Thyroid gland (tissue), 4 donors: ENCODE measurements around the gene MRPS11. TPM values are rescaled to one million over a fixed set of nuclear protein-coding genes. Genes with fewer than 3 reads are reported as not detected.

Experiments used
- DNase-seq, 2 donors: peaks; one replicate each; pipeline ENCODE4 v3.0.0-alpha.2; 2019
- H3K27ac ChIP-seq, 3 donors: fragments of 200-600 bp; sonication (generic); 1 replicate in 2 of 3; 2 replicates in 1 of 3; pipeline ENCODE4 v1.5.1; 2016 to 2019; ENCODE audit warnings: mild to moderate bottlenecking in 1 of 3, moderate library complexity in 1 of 3
- H3K27me3 ChIP-seq: fragments of 200-600 bp; sonication (generic); one replicate; pipeline ENCODE4 v1.5.1; 2019
- H3K36me3 ChIP-seq, 2 donors: fragments of 200-600 bp; sonication (generic); one replicate each; pipeline ENCODE4 v1.5.1; 2016 to 2019
- H3K4me1 ChIP-seq, 2 donors: fragments of 200-600 bp; sonication (generic); one replicate each; pipeline ENCODE4 v1.5.1; 2017 to 2019
- H3K4me3 ChIP-seq, 3 donors: fragments of 200-600 bp; sonication (generic); replicated peaks in 1 of 3; 1 replicate in 2 of 3; 2 replicates in 1 of 3; pipeline ENCODE4 v1.5.1; 2016; ENCODE audit warnings: mild to moderate bottlenecking in 1 of 3
- H3K9me3 ChIP-seq: fragments of 200-600 bp; sonication (generic); one replicate; pipeline ENCODE4 v1.5.1; 2017
- POLR2A ChIP-seq, 2 donors: fragments of 450-650 bp; IDR thresholded peaks; one replicate each; pipeline ENCODE4 v1.6.1; 2017; ENCODE audit warnings: antibody characterized with exemption in 2 of 2, mild to moderate bottlenecking in 2 of 2, moderate library complexity in 1 of 2
- WGBS, 2 donors: methylation state at CpG; one replicate each; pipeline ENCODE4 v1.1.5; 2017; 5-methylcytosine and 5-hydroxymethylcytosine counted together
- intact Hi-C: fragments of 100-400 bp; cut with DNase I; formaldehyde crosslinking; loops from one replicate; pipeline ENCODE4 v1.15.1; 2023
- total RNA-seq, 4 donors: library from RNA; depleted of rRNA; stranded (reverse); fragments of >200 nt; gene quantifications; one replicate each; pipeline ENCODE4 v1.2.3, GENCODE V29; 2016
- TF ChIP-seq, protein P1 (sequence below), 6 experiments: fragments of 200-600 bp in 3 of 6; fragments of 450-650 bp in 3 of 6; sonication (generic) in 3 of 6; IDR thresholded peaks; one replicate each; pipeline ENCODE4 v1.5.1; 2016 to 2019; ENCODE audit warnings: antibody characterized with exemption in 6 of 6, mild to moderate bottlenecking in 2 of 6, inconsistent platforms in 1 of 6, moderate library complexity in 1 of 6

The MRPS11 gene
- total RNA-seq, 4 donors from 2014 or later, result 44.2 to 95.3 (median 65.0) TPM

DNA sequence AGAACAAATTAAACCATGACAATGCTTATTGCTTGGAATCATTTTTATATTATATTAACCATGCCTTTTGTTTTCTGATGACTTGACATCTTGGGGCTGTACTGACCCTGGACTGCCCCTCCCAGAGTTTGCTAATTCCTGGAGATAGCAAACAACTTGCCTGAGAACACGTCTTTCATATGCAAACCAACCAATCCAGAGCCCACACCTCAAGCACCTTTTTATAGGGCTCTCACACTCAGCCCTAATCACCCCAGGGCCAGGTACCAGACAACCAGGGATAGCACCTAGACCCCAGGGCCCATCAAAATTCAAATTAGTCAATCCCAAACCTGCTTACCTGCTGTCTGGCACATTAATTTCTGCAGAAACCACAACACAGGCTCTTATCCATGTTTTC is 36.9 kb downstream of the MRPS11 start:
- 89 to 96% methylated on average over 1 of the region's 1 CpG for WGBS, 2 donors
- Histone ChIP-seq H3K27me3 (no peaks in the 10 kb centered on the region), H3K4me3 (no peak overlapping the region), H3K27ac (no peak overlapping the region), H3K36me3 (no peaks in the 10 kb centered on the region), H3K9me3 (no peaks in the 10 kb centered on the region), H3K4me1 (no peaks in the 10 kb centered on the region)
- intact Hi-C loops, result no loop called here
- no peak for DNase-seq
- TF ChIP-seq, protein P1, sequence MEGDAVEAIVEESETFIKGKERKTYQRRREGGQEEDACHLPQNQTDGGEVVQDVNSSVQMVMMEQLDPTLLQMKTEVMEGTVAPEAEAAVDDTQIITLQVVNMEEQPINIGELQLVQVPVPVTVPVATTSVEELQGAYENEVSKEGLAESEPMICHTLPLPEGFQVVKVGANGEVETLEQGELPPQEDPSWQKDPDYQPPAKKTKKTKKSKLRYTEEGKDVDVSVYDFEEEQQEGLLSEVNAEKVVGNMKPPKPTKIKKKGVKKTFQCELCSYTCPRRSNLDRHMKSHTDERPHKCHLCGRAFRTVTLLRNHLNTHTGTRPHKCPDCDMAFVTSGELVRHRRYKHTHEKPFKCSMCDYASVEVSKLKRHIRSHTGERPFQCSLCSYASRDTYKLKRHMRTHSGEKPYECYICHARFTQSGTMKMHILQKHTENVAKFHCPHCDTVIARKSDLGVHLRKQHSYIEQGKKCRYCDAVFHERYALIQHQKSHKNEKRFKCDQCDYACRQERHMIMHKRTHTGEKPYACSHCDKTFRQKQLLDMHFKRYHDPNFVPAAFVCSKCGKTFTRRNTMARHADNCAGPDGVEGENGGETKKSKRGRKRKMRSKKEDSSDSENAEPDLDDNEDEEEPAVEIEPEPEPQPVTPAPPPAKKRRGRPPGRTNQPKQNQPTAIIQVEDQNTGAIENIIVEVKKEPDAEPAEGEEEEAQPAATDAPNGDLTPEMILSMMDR (IDR thresholded peaks at IDR 0.05), result no peak
- TF ChIP-seq POLR2A (IDR thresholded peaks at IDR 0.05), result no peak

- intact Hi-C loops, result no loop called here
- Histone ChIP-seq H3K4me1 (no peaks in the 10 kb centered on the region), H3K36me3 (peaks cover 0 to 2% of the 10 kb centered on the region in 2 donors), H3K27me3 (no peaks in the 10 kb centered on the region), H3K9me3 (no peaks in the 10 kb centered on the region), H3K27ac (no peak overlapping the region), H3K4me3 (no peak overlapping the region)
- TF ChIP-seq POLR2A (IDR thresholded peaks at IDR 0.05), result no peak
- TF ChIP-seq, protein P1 (IDR thresholded peaks at IDR 0.05), result no peak
- WGBS, 2 donors, result 92 to 100% methylated on average over 2 of the region's 2 CpGs
- DNase-seq, result no peak
Observed at GRCh38 chr15:88505721-88506120, 38.2 kb downstream of the MRPS11 start.

DNA sequence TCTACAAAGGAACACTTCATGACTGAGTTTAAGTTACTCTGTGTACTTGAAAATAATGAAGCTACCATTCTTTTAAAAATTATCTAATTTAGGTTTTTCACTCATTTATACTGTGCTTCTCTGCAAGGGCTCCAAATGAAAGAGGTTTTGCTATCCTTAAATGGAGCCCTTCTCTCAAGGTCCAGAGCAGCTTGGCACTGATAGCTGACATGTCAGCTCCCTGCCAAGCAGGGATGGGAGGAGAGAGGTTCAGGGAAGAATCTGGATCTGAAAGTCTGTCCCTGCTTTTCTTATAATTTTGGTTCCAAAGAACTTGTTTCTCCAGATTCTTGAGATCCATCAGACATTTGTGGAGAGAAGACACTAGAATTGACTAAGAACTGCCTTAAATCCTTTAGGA is 39.1 kb downstream of the MRPS11 start:
- DNase-seq, result no peak
- no peaks in the 10 kb centered on the region for H3K9me3 ChIP-seq
- intact Hi-C loops, result no loop called here
- no peaks in the 10 kb centered on the region for H3K27me3 ChIP-seq
- H3K4me3 ChIP-seq, result no peak overlapping the region
- H3K27ac ChIP-seq, result no peak overlapping the region
- no peaks in the 10 kb centered on the region for H3K4me1 ChIP-seq
- peaks cover 0 to 9% of the 10 kb centered on the region in 2 donors for H3K36me3 ChIP-seq
- TF ChIP-seq POLR2A (IDR thresholded peaks at IDR 0.05), result no peak
- TF ChIP-seq, protein P1 (IDR thresholded peaks at IDR 0.05), result no peak

- Histone ChIP-seq H3K9me3 (no peaks in the 10 kb centered on the region), H3K27me3 (no peaks in the 10 kb centered on the region), H3K4me1 (no peaks in the 10 kb centered on the region), H3K36me3 (peaks cover 0 to 9% of the 10 kb centered on the region in 2 donors), H3K4me3 (no peak overlapping the region), H3K27ac (no peak overlapping the region)
- WGBS, 2 donors, result 96 to 99% methylated on average over 4 of the region's 4 CpGs
- TF ChIP-seq, protein P1 (IDR thresholded peaks at IDR 0.05), result no peak
- TF ChIP-seq POLR2A (IDR thresholded peaks at IDR 0.05), result no peak
- intact Hi-C loops, result no loop called here
- no peak for DNase-seq
Observed at GRCh38 chr15:88509321-88509720, 41.8 kb downstream of the MRPS11 start.

DNA sequence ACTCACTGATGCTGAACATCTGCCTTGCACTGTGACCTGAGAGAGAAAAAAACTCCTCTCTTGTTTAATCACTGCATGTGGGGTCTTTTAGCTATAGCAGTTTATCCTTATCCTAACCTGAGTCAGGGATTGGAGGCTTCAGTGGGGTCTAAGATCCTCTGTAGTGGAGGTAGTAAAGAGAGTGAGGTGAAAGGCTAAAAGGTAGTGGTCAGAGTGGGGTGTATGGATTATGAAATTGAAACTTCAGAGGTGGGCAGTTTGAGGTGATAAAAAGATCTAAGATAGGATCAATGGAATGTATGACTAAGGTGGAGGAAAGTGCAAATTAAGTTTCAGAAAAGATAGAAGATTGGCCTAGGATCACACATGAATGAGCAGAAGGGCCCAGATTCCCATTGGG is 42.5 kb downstream of the MRPS11 start:
- intact Hi-C loops, result no loop called here
- no peak for TF ChIP-seq POLR2A (IDR thresholded peaks at IDR 0.05)
- TF ChIP-seq, protein P1 (IDR thresholded peaks at IDR 0.05), result no peak
- Histone ChIP-seq H3K4me3 (no peak overlapping the region), H3K9me3 (no peaks in the 10 kb centered on the region), H3K27me3 (no peaks in the 10 kb centered on the region), H3K27ac (no peak overlapping the region), H3K4me1 (no peaks in the 10 kb centered on the region), H3K36me3 (peaks cover 0 to 9% of the 10 kb centered on the region in 2 donors)
- no peak for DNase-seq
